Measurements from ENCODE around the gene RSPO1.

RSPO1 gene

GRCh38 chr1:37647281-37647680, 12.6 kb upstream of the RSPO1 start:
- H3K4me3 ChIP-seq (ENCODE audit: low read depth, low read length): no peak overlapping the region
- no peak for TF ChIP-seq CTCF (IDR thresholded peaks at IDR 0.05; ENCODE audit: low read depth, low read length)

GRCh38 chr1:37641059-37641458, 6.4 kb upstream of the RSPO1 start:
- H3K4me3 ChIP-seq (ENCODE audit: low read depth, low read length): no peak overlapping the region
- TF ChIP-seq CTCF (IDR thresholded peaks at IDR 0.05; ENCODE audit: low read depth, low read length): no peak

GRCh38 chr1:37636435-37636834, 1.7 kb upstream of the RSPO1 start:
- H3K4me3 ChIP-seq (ENCODE audit: low read depth, low read length): no peak overlapping the region
- TF ChIP-seq CTCF (IDR thresholded peaks at IDR 0.05; ENCODE audit: low read depth, low read length): no peak

- no peak overlapping the region for H3K4me3 ChIP-seq (ENCODE audit: low read depth, low read length)
- no peak for TF ChIP-seq CTCF (IDR thresholded peaks at IDR 0.05; ENCODE audit: low read depth, low read length)
Measured at GRCh38 chr1:37634992-37635902, 555 bp upstream of the RSPO1 start.

- H3K4me3 ChIP-seq (ENCODE audit: low read depth, low read length): no peak overlapping the region
- TF ChIP-seq CTCF (IDR thresholded peaks at IDR 0.05; ENCODE audit: low read depth, low read length): no peak
Measured at GRCh38 chr1:37633938-37634243, 801 bp downstream of the RSPO1 start.

- TF ChIP-seq CTCF (IDR thresholded peaks at IDR 0.05; ENCODE audit: low read depth, low read length): no peak
- H3K4me3 ChIP-seq (ENCODE audit: low read depth, low read length): no peak overlapping the region
Measured at GRCh38 chr1:37633040-37633937, 1.4 kb downstream of the RSPO1 start.

GRCh38 chr1:37631036-37631435, 3.7 kb downstream of the RSPO1 start:
- TF ChIP-seq CTCF (IDR thresholded peaks at IDR 0.05; ENCODE audit: low read depth, low read length): no peak
- no peak overlapping the region for H3K4me3 ChIP-seq (ENCODE audit: low read depth, low read length)
